ENCODE measurements around the gene ZNF765.
"Not testable (repeated sequence)": the region's sequence is repeated elsewhere in the genome, so short reads cannot be mapped to it uniquely, and the experiment has no call there.

- TF ChIP-seq POLR2A (IDR thresholded peaks at IDR 0.05; ENCODE audit: low read depth, low read length); CTCF (IDR thresholded peaks at IDR 0.05; ENCODE audit: extremely low read depth in 1 of 2, insufficient read depth in 1 of 2, low read depth in 1 of 2, low read length in 2 of 2); POLR2AphosphoS5 (IDR thresholded peaks at IDR 0.05; ENCODE audit: insufficient read depth, low read depth, low read length); MAX (IDR thresholded peaks at IDR 0.05; ENCODE audit: insufficient read depth, insufficient read length); JUN (IDR thresholded peaks at IDR 0.05; ENCODE audit: borderline replicate concordance, insufficient read depth, insufficient read length, low read depth); EZH2 (IDR thresholded peaks at IDR 0.05; ENCODE audit: borderline replicate concordance, low read depth, low read length, severe bottlenecking); FOS (IDR thresholded peaks at IDR 0.05; ENCODE audit: borderline replicate concordance, insufficient read depth, low read length); GATA2 (IDR thresholded peaks at IDR 0.05; ENCODE audit: insufficient read depth, insufficient read length, low read depth, low read length): not testable (repeated sequence)
These were observed 34.9 kb upstream of the ZNF765 start for GRCh38 chr19:53360056-53360455.
